ENCODE measurements around the gene BLZF1. TPM values are rescaled to one million over a fixed set of nuclear protein-coding genes. Genes with fewer than 3 reads are reported as not detected.

Gene BLZF1
- total and polyA plus RNA-seq, 7 donors = 9.9 to 49.5 (median 31.0) TPM

- no peak for TF ChIP-seq POLR2A (IDR thresholded peaks at IDR 0.05)
- TF ChIP-seq CTCF (IDR thresholded peaks at IDR 0.05) = no peak
- no peak for TF ChIP-seq EP300 (IDR thresholded peaks at IDR 0.05)
- TF ChIP-seq POLR2AphosphoS5 (IDR thresholded peaks at IDR 0.05) = no peak
- Histone ChIP-seq H3K36me3 (no peaks in the 10 kb centered on the region), H3K27me3 (no peaks in the 10 kb centered on the region), H3K27ac (no peak overlapping the region), H3K9me3 (no peaks in the 10 kb centered on the region), H3K4me3 (no peak overlapping the region), H3K4me1 (peaks cover 0 to 16% (median 3%) of the 10 kb centered on the region in 4 donors)
- 97 to 99% methylated on average over 1 of the region's 1 CpG for WGBS, 2 donors
- intact Hi-C loops (cut with DNase I) = loop anchor here (5.0 to 10.0 kb wide), 3 partner anchors 238 to 1003 kb away; partner anchors contain the start of gene ATP1B1
- DNase-seq = no peak
Observed at GRCh38 chr1:169345511-169345910, 22.5 kb upstream of the BLZF1 start.

- intact Hi-C loops (cut with DNase I) = loop anchor here (5.0 to 10.0 kb wide), 3 partner anchors 239 to 1004 kb away; partner anchors contain the start of gene ATP1B1
- H3K9me3 ChIP-seq = no peaks in the 10 kb centered on the region
- H3K27ac ChIP-seq = no peak overlapping the region
- H3K36me3 ChIP-seq = no peaks in the 10 kb centered on the region
- no peaks in the 10 kb centered on the region for H3K27me3 ChIP-seq
- TF ChIP-seq POLR2AphosphoS5 (IDR thresholded peaks at IDR 0.05) = no peak
- TF ChIP-seq CTCF (IDR thresholded peaks at IDR 0.05) = no peak
- TF ChIP-seq EP300 (IDR thresholded peaks at IDR 0.05) = no peak
- TF ChIP-seq POLR2A (IDR thresholded peaks at IDR 0.05) = no peak
- no peak overlapping the region for H3K4me3 ChIP-seq
- peaks cover 0 to 16% (median 3%) of the 10 kb centered on the region in 4 donors for H3K4me1 ChIP-seq
- 92 to 94% methylated on average over 3 of the region's 3 CpGs for WGBS, 2 donors
- no peak for DNase-seq
Observed at GRCh38 chr1:169346036-169346589, 21.9 kb upstream of the BLZF1 start.

GRCh38 chr1:169347688-169348382, 20.2 kb upstream of the BLZF1 start:
- no peak for DNase-seq
- no peaks in the 10 kb centered on the region for H3K36me3 ChIP-seq
- WGBS, 2 donors = 77 to 88% methylated on average over 2 of the region's 2 CpGs
- TF ChIP-seq POLR2AphosphoS5 (IDR thresholded peaks at IDR 0.05) (no peak), CTCF (IDR thresholded peaks at IDR 0.05) (no peak), EP300 (IDR thresholded peaks at IDR 0.05) (no peak), POLR2A (IDR thresholded peaks at IDR 0.05) (no peak)
- intact Hi-C loops (cut with DNase I) = loop anchor here (1.0 to 10.0 kb wide), 4 partner anchors 241 to 1006 kb away; partner anchors contain the start of gene ATP1B1
- H3K4me1 ChIP-seq = peaks cover 0 to 16% (median 3%) of the 10 kb centered on the region in 4 donors
- H3K4me3 ChIP-seq = no peak overlapping the region
- no peak overlapping the region for H3K27ac ChIP-seq
- no peaks in the 10 kb centered on the region for H3K27me3 ChIP-seq
- H3K9me3 ChIP-seq = no peaks in the 10 kb centered on the region

- H3K27me3 ChIP-seq = no peaks in the 10 kb centered on the region
- H3K9me3 ChIP-seq = no peaks in the 10 kb centered on the region
- no peaks in the 10 kb centered on the region for H3K36me3 ChIP-seq
- intact Hi-C loops (cut with DNase I) = loop anchor here (1.0 to 10.0 kb wide), 4 partner anchors 241 to 1006 kb away; partner anchors contain the start of gene ATP1B1
- TF ChIP-seq EP300 (IDR thresholded peaks at IDR 0.05) = no peak
- no peak for TF ChIP-seq POLR2A (IDR thresholded peaks at IDR 0.05)
- peak; percentile 46 to 78 (median 68) for TF ChIP-seq CTCF (IDR thresholded peaks at IDR 0.05)
- TF ChIP-seq POLR2AphosphoS5 (IDR thresholded peaks at IDR 0.05) = no peak
- no peak overlapping the region for H3K27ac ChIP-seq
- H3K4me1 ChIP-seq = peaks cover 0 to 16% (median 3%) of the 10 kb centered on the region in 4 donors
- DNase-seq = no peak
- no peak overlapping the region for H3K4me3 ChIP-seq
- WGBS, 2 donors = 42 to 55% methylated on average over 5 of the region's 5 CpGs
Observed at GRCh38 chr1:169348383-169349036, 19.5 kb upstream of the BLZF1 start.
